Measurements from ENCODE around the gene AKAP11.

GRCh38 chr13:42239644-42240043 is 32.3 kb upstream of the AKAP11 start:
- TF ChIP-seq POLR2A (IDR thresholded peaks at IDR 0.05) (no peak), CTCF (IDR thresholded peaks at IDR 0.05) (no peak)
